HepG2 (cell line): ENCODE measurements around the gene PIEZO2. TPM values are rescaled to one million over a fixed set of nuclear protein-coding genes. Genes with fewer than 3 reads are reported as not detected.

Source experiments
- DNMT1 ChIP-seq: sonication (generic); formaldehyde crosslinking; IDR thresholded peaks from 2 replicates; pipeline ENCODE4 v1.5.1; 2020; ENCODE audit warnings: mild to moderate bottlenecking, missing genetic modification reagents
- FOXJ3 ChIP-seq: sonication (generic); formaldehyde crosslinking; IDR thresholded peaks from 2 replicates; pipeline ENCODE4 v1.4.0; 2020; ENCODE audit warnings: missing genetic modification reagents, mild to moderate bottlenecking, borderline replicate concordance
- FOXK2 ChIP-seq: fragments of 450-650 bp; IDR thresholded peaks from 2 replicates; pipeline ENCODE4 v1.6.1; 2016
- HMGA1 ChIP-seq: sonication (generic); formaldehyde crosslinking; conservative IDR thresholded peaks from 2 replicates; pipeline ENCODE4 v1.4.0; 2020; ENCODE audit warnings: missing genetic modification reagents
- HMGXB4 ChIP-seq, 2 experiments: sonication (generic) in 1 of 2; formaldehyde crosslinking in 1 of 2; IDR thresholded peaks; 2 replicates each; pipeline versions ENCODE4 v1.4.0 to v1.6.1; 2018 to 2020; ENCODE audit warnings: missing genetic modification reagents in 2 of 2, borderline replicate concordance in 1 of 2, low read depth in 1 of 2, mild to moderate bottlenecking in 1 of 2, missing biosample characterization in 1 of 2
- IRF9 ChIP-seq: sonication (generic); formaldehyde crosslinking; IDR thresholded peaks from 2 replicates; pipeline ENCODE4 v1.8.0; 2022; ENCODE audit warnings: missing genetic modification reagents, mild to moderate bottlenecking, borderline replicate concordance
- JUN ChIP-seq: sonication (generic); formaldehyde crosslinking; IDR thresholded peaks from 2 replicates; pipeline ENCODE4 v1.4.0; 2020; ENCODE audit warnings: mild to moderate bottlenecking, missing genetic modification reagents
- JUND ChIP-seq: sonication (generic); formaldehyde crosslinking; IDR thresholded peaks from 2 replicates; pipeline ENCODE4 v1.8.0; 2022; ENCODE audit warnings: mild to moderate bottlenecking, missing genetic modification reagents
- KDM3A ChIP-seq: IDR thresholded peaks from 2 replicates; pipeline ENCODE4 v1.6.1; 2018; ENCODE audit warnings: low read depth, missing compliant biosample characterization
- NFE2 ChIP-seq: sonication (generic); formaldehyde crosslinking; IDR thresholded peaks from 2 replicates; pipeline ENCODE4 v1.4.0; 2020; ENCODE audit warnings: missing genetic modification reagents
- PCBP1 ChIP-seq: fragments of 200-400 bp; formaldehyde crosslinking; IDR thresholded peaks from 2 replicates; pipeline ENCODE4 v1.6.1; 2017; ENCODE audit warnings: mild to moderate bottlenecking, low read depth, low read length, borderline replicate concordance
- SATB2 ChIP-seq: sonication (generic); formaldehyde crosslinking; IDR thresholded peaks from 2 replicates; pipeline ENCODE4 v1.5.0; 2020; ENCODE audit warnings: missing genetic modification reagents
- SIN3A ChIP-seq: IDR thresholded peaks from 2 replicates; pipeline ENCODE4 v1.6.1; 2011; ENCODE audit warnings: low read depth, mild to moderate bottlenecking, control low read depth, low read length, borderline replicate concordance
- TEAD2 ChIP-seq: sonication (generic); formaldehyde crosslinking; IDR thresholded peaks from 2 replicates; pipeline ENCODE4 v1.9.0; 2021; ENCODE audit warnings: missing genetic modification reagents
- TOE1 ChIP-seq: sonication (generic); formaldehyde crosslinking; IDR thresholded peaks from 2 replicates; pipeline ENCODE4 v1.4.0; 2020; ENCODE audit warnings: mild to moderate bottlenecking, missing genetic modification reagents
- TRIM22 ChIP-seq: fragments of 450-650 bp; IDR thresholded peaks from 2 replicates; pipeline ENCODE4 v1.6.1; 2017
- ZBTB20 ChIP-seq: sonication (generic); formaldehyde crosslinking; IDR thresholded peaks from 2 replicates; pipeline ENCODE4 v1.8.1; 2023; ENCODE audit warnings: missing genetic modification reagents, low read depth, mild to moderate bottlenecking, borderline replicate concordance
- ZNF232 ChIP-seq: sonication (generic); formaldehyde crosslinking; IDR thresholded peaks from 2 replicates; pipeline ENCODE4 v1.4.0; 2020; ENCODE audit warnings: missing genetic modification reagents, borderline replicate concordance
- ZNF296 ChIP-seq: sonication (generic); formaldehyde crosslinking; conservative IDR thresholded peaks from 2 replicates; pipeline ENCODE4 v1.5.0; 2020; ENCODE audit warnings: mild to moderate bottlenecking, missing genetic modification reagents
- ZNF430 ChIP-seq: sonication (generic); formaldehyde crosslinking; IDR thresholded peaks from 2 replicates; pipeline ENCODE4 v1.9.0; 2021; ENCODE audit warnings: mild to moderate bottlenecking, missing genetic modification reagents
- ZNF484 ChIP-seq: sonication (generic); formaldehyde crosslinking; IDR thresholded peaks from 2 replicates; pipeline ENCODE4 v1.5.1; 2020; ENCODE audit warnings: mild to moderate bottlenecking, low read depth, missing genetic modification reagents, borderline replicate concordance
- ZNF496 ChIP-seq: sonication (generic); formaldehyde crosslinking; IDR thresholded peaks from 2 replicates; pipeline ENCODE4 v1.8.1; 2023; ENCODE audit warnings: mild to moderate bottlenecking, moderate library complexity, missing genetic modification reagents; ENCODE audit not compliant: insufficient replicate concordance
- ZNF543 ChIP-seq: sonication (generic); formaldehyde crosslinking; IDR thresholded peaks from 2 replicates; pipeline ENCODE4 v1.4.0; 2020; ENCODE audit warnings: mild to moderate bottlenecking, missing genetic modification reagents
- ZNF567 ChIP-seq: sonication (generic); formaldehyde crosslinking; IDR thresholded peaks from 2 replicates; pipeline ENCODE4 v1.8.1; 2023; ENCODE audit warnings: mild to moderate bottlenecking, missing genetic modification reagents, borderline replicate concordance
- ZNF614 ChIP-seq: IDR thresholded peaks from 2 replicates; pipeline ENCODE4 v1.6.1; 2018; ENCODE audit warnings: missing biosample characterization, missing genetic modification reagents, inconsistent platforms, borderline replicate concordance
- ZNF644 ChIP-seq: IDR thresholded peaks from 2 replicates; pipeline ENCODE4 v1.6.1; 2016; ENCODE audit warnings: low read depth
- ZNF660 ChIP-seq: sonication (generic); formaldehyde crosslinking; IDR thresholded peaks from 2 replicates; pipeline ENCODE4 v1.5.1; 2020; ENCODE audit warnings: mild to moderate bottlenecking, low read depth, missing genetic modification reagents, borderline replicate concordance
- ZNF724P ChIP-seq: sonication (generic); formaldehyde crosslinking; IDR thresholded peaks from 2 replicates; pipeline ENCODE4 v1.8.0; 2022; ENCODE audit warnings: missing genetic modification reagents, borderline replicate concordance
- ZNF761 ChIP-seq: sonication (generic); formaldehyde crosslinking; conservative IDR thresholded peaks from 2 replicates; pipeline ENCODE4 v1.4.0; 2020; ENCODE audit warnings: mild to moderate bottlenecking, missing genetic modification reagents
- ZSCAN30 ChIP-seq: sonication (generic); formaldehyde crosslinking; IDR thresholded peaks from 2 replicates; pipeline ENCODE4 v1.5.0; 2020; ENCODE audit warnings: mild to moderate bottlenecking, missing genetic modification reagents
- polyA plus RNA-seq, 8 experiments: library from polyadenylated mRNA; depleted of rRNA in 3 of 8; stranded (reverse) in 7 of 8; unstranded in 1 of 8; fragments of >200 nt; fragmentation: Illumina TruSeq in 4 of 8; extraction: Trizol in 4 of 8; gene quantifications; 2 replicates each; pipeline versions ENCODE4 v1.2.1 to v1.2.3, GENCODE V29; 2011 to 2016; ENCODE audit warnings: low read depth in 4 of 8, missing spikeins in 1 of 8, mixed read lengths in 1 of 8; ENCODE audit not compliant: insufficient read depth in 1 of 8
- total RNA-seq, 5 experiments: library from RNA; depleted of rRNA; stranded (reverse); fragments of >200 nt; fragmentation: Illumina TruSeq; extraction: Trizol; gene quantifications; 2 replicates each; pipeline ENCODE4 v1.2.3, GENCODE V29; 2016; ENCODE audit warnings: low read depth in 1 of 5

PIEZO2 gene
- total and polyA plus RNA-seq, 2 of the 13 experiments (the other 11 are each of a cell fraction or from before 2014, with no cell fraction given) = 15.2 to 27.2 TPM

DNA sequence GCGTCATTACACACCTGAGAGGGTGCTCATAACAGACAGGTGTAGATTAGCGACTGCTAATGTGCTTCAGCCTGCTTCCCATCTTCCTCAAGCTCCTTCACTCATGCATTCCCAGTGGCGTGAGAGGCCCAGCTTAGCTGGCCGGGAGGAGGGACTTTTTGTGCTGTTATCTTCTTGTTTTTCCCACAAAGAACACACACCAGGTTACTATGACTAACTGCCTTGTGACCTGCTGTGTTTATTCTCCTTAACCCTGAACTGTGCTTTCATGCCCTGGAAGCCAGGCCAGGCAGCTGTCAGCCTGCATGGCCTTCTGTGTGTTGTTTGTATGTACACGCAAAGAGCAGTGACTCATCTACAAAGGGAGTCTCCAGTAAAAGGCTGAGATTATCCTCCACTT, 143.8 kb downstream of the PIEZO2 start (continued):
- no peak for TF ChIP-seq ZNF761
- no peak for TF ChIP-seq TEAD2 (CRISPR knock-in tag)
- TF ChIP-seq HMGXB4 (CRISPR knock-in tag; IDR thresholded peaks at IDR 0.05; ENCODE audit: borderline replicate concordance in 1 of 2, low read depth in 1 of 2) = peak in 1 of 2 experiments; percentile 72; a peak in 1 of 4 replicates
- no peak for TF ChIP-seq NFE2
- no peak for TF ChIP-seq PCBP1
- no peak for TF ChIP-seq HMGA1
- TF ChIP-seq ZNF644 (CRISPR knock-in tag) = peak; percentile 85
- TF ChIP-seq ZNF232 (CRISPR knock-in tag) = no peak
- TF ChIP-seq ZNF660 (CRISPR knock-in tag) = no peak
- peak; percentile 69; the same call in 1 of the 2 replicates for TF ChIP-seq ZNF567 (CRISPR knock-in tag)
- TF ChIP-seq TRIM22 = no peak
- TF ChIP-seq ZNF496 (CRISPR knock-in tag) = no peak
- peak; percentile 96 for TF ChIP-seq ZNF614 (CRISPR knock-in tag)
- no peak for TF ChIP-seq ZNF296 (CRISPR knock-in tag)
- no peak for TF ChIP-seq DNMT1 (CRISPR knock-in tag)
- no peak for TF ChIP-seq ZNF543
- TF ChIP-seq ZNF430 (CRISPR knock-in tag) = peak; percentile 78
- TF ChIP-seq TOE1 (CRISPR knock-in tag) = no peak
- peak; percentile 87; the same call in 1 of the 2 replicates for TF ChIP-seq KDM3A (CRISPR knock-in tag)
- peak; percentile 93 for TF ChIP-seq FOXJ3
- TF ChIP-seq ZSCAN30 (CRISPR knock-in tag) = no peak
- TF ChIP-seq IRF9 (CRISPR knock-in tag) = no peak
- TF ChIP-seq SATB2 = no peak
- peak; percentile 97 for TF ChIP-seq JUND (CRISPR knock-in tag)
- no peak for TF ChIP-seq ZNF724P (CRISPR knock-in tag)
- no peak for TF ChIP-seq SIN3A
- no peak for TF ChIP-seq ZNF484 (CRISPR knock-in tag)
- peak; percentile 91 for TF ChIP-seq FOXK2
- peak; percentile 97 for TF ChIP-seq JUN (CRISPR knock-in tag)
- TF ChIP-seq ZBTB20 (CRISPR knock-in tag) = peak; percentile 80; the same call in 1 of the 2 replicates
